NCI-H526 (cell line): ENCODE measurements around the gene GGTLC2.

Experiments used
- DNase-seq, 2 experiments: peaks; one replicate each; lab custom pipeline; 2025; lab: John Stamatoyannopoulos, UW

The GGTLC2 gene

GRCh38 chr22:22691716-22692701, 47.6 kb downstream of the GGTLC2 start:
- DNase-seq: no peak

- DNase-seq: peak; percentile 20 to 71
Measured at GRCh38 chr22:22692707-22693530, 48.5 kb downstream of the GGTLC2 start.

- no peak for DNase-seq
Measured at GRCh38 chr22:22693531-22693884, 49.1 kb downstream of the GGTLC2 start.

- DNase-seq: no peak
Measured at GRCh38 chr22:22694106-22694505, 49.7 kb downstream of the GGTLC2 start.

GRCh38 chr22:22696104-22696503, 51.7 kb downstream of the GGTLC2 start:
- no peak for DNase-seq
